Effector memory CD4-positive, alpha-beta T cell (primary cell): Measurements from ENCODE around the gene SEMA6D.

Source experiments
- DNase-seq, 3 donors: peaks; one replicate each; pipeline ENCODE4 v3.0.0-alpha.2; 2020
- H3K27ac ChIP-seq: 2 replicates; pipeline ENCODE4 v1.7.0; 2013; ENCODE audit warnings: mild to moderate bottlenecking, low read length, moderate library complexity; ENCODE audit not compliant: insufficient read depth, poor library complexity, severe bottlenecking
- H3K27me3 ChIP-seq: replicated peaks from 2 replicates; pipeline ENCODE4 v1.7.0; 2013; ENCODE audit warnings: mild to moderate bottlenecking, low read length; ENCODE audit not compliant: insufficient read depth, control insufficient read depth, poor library complexity, severe bottlenecking
- H3K36me3 ChIP-seq: 2 replicates; pipeline ENCODE4 v1.7.0; 2013; ENCODE audit warnings: mild to moderate bottlenecking, low read length, moderate library complexity; ENCODE audit not compliant: control insufficient read depth, insufficient read depth
- H3K4me1 ChIP-seq: 2 replicates; pipeline ENCODE4 v1.7.0; 2013; ENCODE audit warnings: low read length, mild to moderate bottlenecking; ENCODE audit not compliant: control insufficient read depth, insufficient read depth, poor library complexity, severe bottlenecking
- H3K4me3 ChIP-seq: 2 replicates; pipeline ENCODE4 v1.7.0; 2013; ENCODE audit warnings: low read length, low read depth, mild to moderate bottlenecking; ENCODE audit not compliant: insufficient read depth, poor library complexity, severe bottlenecking
- H3K9me3 ChIP-seq: 2 replicates; pipeline ENCODE4 v1.7.0; 2013; ENCODE audit warnings: mild to moderate bottlenecking, low read length, moderate library complexity; ENCODE audit not compliant: control insufficient read depth

SEMA6D gene

DNA sequence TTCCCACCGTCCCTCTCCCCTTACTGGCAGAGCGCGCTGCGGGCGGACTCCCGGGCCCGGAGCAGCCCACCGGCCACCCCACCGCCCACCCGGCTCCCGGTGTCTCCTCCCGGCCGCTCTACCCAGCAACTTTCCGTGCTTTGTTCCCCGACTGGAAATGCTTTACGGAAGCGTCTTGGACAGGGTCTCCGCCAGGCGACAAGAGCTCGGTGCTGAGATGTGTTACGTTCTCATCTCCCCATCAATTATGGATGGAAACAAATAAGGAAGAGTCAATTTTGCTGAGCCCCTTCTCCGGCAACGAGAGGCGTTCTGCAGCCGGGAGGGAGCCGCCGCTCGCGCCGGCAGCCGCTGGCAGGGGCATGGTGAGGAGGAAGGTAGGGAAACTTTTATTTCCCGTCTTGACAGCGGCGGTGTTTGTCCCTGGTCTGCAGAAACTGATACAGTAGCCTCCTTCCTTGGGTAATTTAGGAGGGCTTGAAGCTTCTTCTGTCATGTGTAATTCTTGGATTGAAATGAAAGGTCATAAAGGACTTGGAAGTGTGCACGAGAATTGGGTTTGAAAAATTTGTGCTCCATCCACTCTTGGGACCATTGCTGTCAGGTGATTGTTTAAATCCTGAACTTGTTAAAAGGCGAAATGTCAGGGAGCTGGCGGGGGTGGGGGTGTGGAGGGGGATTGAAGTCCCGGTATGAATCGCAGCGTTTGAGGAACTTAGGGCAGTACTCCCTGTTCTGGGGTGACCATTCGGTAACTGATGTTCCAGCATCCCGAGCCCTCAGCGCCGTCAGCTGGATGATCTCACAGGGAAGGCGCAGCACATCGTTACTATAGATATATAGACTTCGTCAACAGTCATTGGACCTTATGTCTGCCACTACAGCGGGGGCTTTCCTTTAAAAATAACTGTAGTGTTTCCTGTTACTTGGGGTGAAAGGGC, 1.5 kb downstream of the SEMA6D start:
- peaks cover 13% of the 10 kb centered on the region for H3K27me3 ChIP-seq
- no peak for DNase-seq
- H3K4me3 ChIP-seq: no peak overlapping the region
- H3K27ac ChIP-seq: no peak overlapping the region
- no peaks in the 10 kb centered on the region for H3K4me1 ChIP-seq
- no peaks in the 10 kb centered on the region for H3K36me3 ChIP-seq
- H3K9me3 ChIP-seq: no peaks in the 10 kb centered on the region

DNA sequence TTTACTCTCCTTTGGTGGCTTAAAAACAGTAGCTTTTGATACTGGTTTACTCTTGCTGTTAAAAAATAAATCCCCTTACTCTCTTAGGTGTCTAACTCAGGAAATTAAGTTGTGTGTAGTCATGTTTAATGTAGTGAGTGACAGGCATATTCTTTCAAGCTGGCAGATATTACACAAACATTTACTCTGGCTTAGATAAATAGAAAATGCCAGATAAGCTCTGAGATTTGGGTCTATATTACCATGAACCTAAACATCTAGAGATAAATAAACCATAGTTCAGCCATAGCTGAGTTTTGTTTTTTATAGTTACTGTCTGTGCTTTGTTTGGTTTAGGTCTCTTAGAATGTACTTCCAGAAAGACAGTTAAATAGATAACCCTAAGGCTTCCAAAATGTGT, 2.4 kb downstream of the SEMA6D start:
- Histone ChIP-seq H3K36me3 (no peaks in the 10 kb centered on the region), H3K27ac (no peak overlapping the region), H3K4me1 (no peaks in the 10 kb centered on the region), H3K9me3 (no peaks in the 10 kb centered on the region), H3K27me3 (peaks cover 13% of the 10 kb centered on the region), H3K4me3 (no peak overlapping the region)
- no peak for DNase-seq

- Histone ChIP-seq H3K27ac (no peak overlapping the region), H3K4me3 (no peak overlapping the region), H3K36me3 (no peaks in the 10 kb centered on the region), H3K27me3 (peaks cover 13% of the 10 kb centered on the region), H3K9me3 (no peaks in the 10 kb centered on the region), H3K4me1 (no peaks in the 10 kb centered on the region)
- DNase-seq: no peak
Measured at GRCh38 chr15:47720555-47720954, 3.2 kb downstream of the SEMA6D start.

GRCh38 chr15:47721676-47722075, 4.4 kb downstream of the SEMA6D start:
- Histone ChIP-seq H3K36me3 (no peaks in the 10 kb centered on the region), H3K27me3 (peaks cover 13% of the 10 kb centered on the region), H3K9me3 (no peaks in the 10 kb centered on the region), H3K4me3 (no peak overlapping the region), H3K4me1 (no peaks in the 10 kb centered on the region), H3K27ac (no peak overlapping the region)
- DNase-seq: no peak

GRCh38 chr15:47724346-47724745, 7.0 kb downstream of the SEMA6D start:
- Histone ChIP-seq H3K27me3 (no peaks in the 10 kb centered on the region), H3K4me3 (no peak overlapping the region), H3K36me3 (no peaks in the 10 kb centered on the region), H3K4me1 (no peaks in the 10 kb centered on the region), H3K27ac (no peak overlapping the region), H3K9me3 (no peaks in the 10 kb centered on the region)
- DNase-seq: no peak

- no peak overlapping the region for H3K27ac ChIP-seq
- H3K27me3 ChIP-seq: no peaks in the 10 kb centered on the region
- H3K36me3 ChIP-seq: no peaks in the 10 kb centered on the region
- no peak overlapping the region for H3K4me3 ChIP-seq
- H3K9me3 ChIP-seq: no peaks in the 10 kb centered on the region
- no peak for DNase-seq
- H3K4me1 ChIP-seq: no peaks in the 10 kb centered on the region
Measured at GRCh38 chr15:47725051-47725450, 7.7 kb downstream of the SEMA6D start.

DNA sequence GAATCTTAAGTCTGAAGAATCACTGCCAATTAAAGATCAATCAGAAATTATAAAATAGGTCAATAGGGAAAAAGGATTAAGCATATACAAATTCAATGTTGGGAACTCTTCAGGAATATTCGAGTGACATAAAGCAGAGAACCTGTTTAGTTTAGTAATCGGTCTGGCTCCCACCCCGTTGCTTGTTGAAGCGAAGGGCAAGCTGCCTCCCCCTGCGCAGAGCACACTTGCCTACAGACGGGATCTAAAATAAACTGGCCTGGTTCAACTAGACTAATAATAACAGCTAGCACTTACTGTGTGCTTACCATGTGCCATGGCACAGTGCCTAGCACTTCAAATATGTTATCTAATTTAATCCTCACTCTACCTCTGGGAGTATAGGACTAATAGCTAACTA, 8.6 kb downstream of the SEMA6D start:
- no peaks in the 10 kb centered on the region for H3K36me3 ChIP-seq
- no peaks in the 10 kb centered on the region for H3K4me1 ChIP-seq
- H3K9me3 ChIP-seq: no peaks in the 10 kb centered on the region
- H3K27me3 ChIP-seq: no peaks in the 10 kb centered on the region
- no peak overlapping the region for H3K27ac ChIP-seq
- no peak overlapping the region for H3K4me3 ChIP-seq
- DNase-seq: no peak

GRCh38 chr15:47726399-47726823, 9.1 kb downstream of the SEMA6D start:
- Histone ChIP-seq H3K27ac (no peak overlapping the region), H3K4me1 (no peaks in the 10 kb centered on the region), H3K4me3 (no peak overlapping the region), H3K36me3 (no peaks in the 10 kb centered on the region), H3K27me3 (no peaks in the 10 kb centered on the region), H3K9me3 (no peaks in the 10 kb centered on the region)
- no peak for DNase-seq

DNA sequence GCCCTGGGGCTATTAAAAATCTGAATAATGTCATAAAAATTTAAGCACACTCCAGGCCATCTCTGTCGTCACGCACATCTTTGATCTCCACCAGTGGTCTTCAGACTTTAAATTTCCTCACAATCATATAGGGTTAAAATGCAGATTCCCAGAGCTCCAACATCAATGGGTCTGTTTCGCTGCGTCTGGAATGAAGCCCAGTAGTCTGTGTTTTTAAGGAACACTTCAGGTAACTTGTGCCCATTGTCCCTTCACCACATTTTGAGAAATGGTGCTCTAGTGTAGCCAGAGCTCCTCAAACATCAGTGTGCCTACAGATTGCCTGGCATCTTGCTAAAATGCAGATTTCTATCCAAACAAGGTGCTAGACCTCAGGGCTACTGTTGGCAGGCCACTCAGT, 9.8 kb downstream of the SEMA6D start:
- H3K4me1 ChIP-seq: no peaks in the 10 kb centered on the region
- H3K27me3 ChIP-seq: no peaks in the 10 kb centered on the region
- no peaks in the 10 kb centered on the region for H3K9me3 ChIP-seq

GRCh38 chr15:47727676-47728075, 10.4 kb downstream of the SEMA6D start:
- Histone ChIP-seq H3K27ac (no peak overlapping the region), H3K4me1 (no peaks in the 10 kb centered on the region), H3K9me3 (no peaks in the 10 kb centered on the region), H3K4me3 (no peak overlapping the region), H3K27me3 (no peaks in the 10 kb centered on the region), H3K36me3 (no peaks in the 10 kb centered on the region)
- no peak for DNase-seq

More for the DNA sequence above, 9.8 kb downstream of the SEMA6D start:
- H3K4me3 ChIP-seq: no peak overlapping the region
- H3K27ac ChIP-seq: no peak overlapping the region
- no peaks in the 10 kb centered on the region for H3K36me3 ChIP-seq
- DNase-seq: no peak
